Mesendoderm (in vitro differentiated cells): ENCODE data around the gene TSHZ2.

ENCODE experiments used
- DNase-seq: peaks from one replicate; pipeline ENCODE4 v3.0.0; 2013
- H2AK5ac ChIP-seq: 2 replicates; pipeline ENCODE4 v1.6.1; 2013; ENCODE audit warnings: low read length, inconsistent platforms
- H2BK120ac ChIP-seq: 2 replicates; pipeline ENCODE4 v1.6.1; 2013; ENCODE audit warnings: low read depth, mild to moderate bottlenecking, low read length, moderate library complexity, mixed read lengths
- H2BK15ac ChIP-seq: replicated peaks from 2 replicates; pipeline ENCODE4 v1.6.1; 2013; ENCODE audit warnings: low read depth, mild to moderate bottlenecking, moderate library complexity
- H2BK5ac ChIP-seq: 2 replicates; pipeline ENCODE4 v1.6.1; 2013; ENCODE audit warnings: low read length, inconsistent platforms
- H3K18ac ChIP-seq: 2 replicates; pipeline ENCODE4 v1.6.1; 2013; ENCODE audit warnings: mild to moderate bottlenecking, low read length, mixed read lengths
- H3K23ac ChIP-seq: one replicate; pipeline ENCODE4 v1.6.1; 2013; ENCODE audit warnings: low read length
- H3K27ac ChIP-seq: 2 replicates; pipeline ENCODE4 v1.5.1; 2013; ENCODE audit warnings: low read depth, mild to moderate bottlenecking, inconsistent platforms, low read length, moderate library complexity
- H3K27me3 ChIP-seq: 2 replicates; pipeline ENCODE4 v1.6.1; 2013; ENCODE audit warnings: low read length, control low read depth, mild to moderate bottlenecking, inconsistent platforms; ENCODE audit not compliant: insufficient read depth, poor library complexity
- H3K36me3 ChIP-seq: 2 replicates; pipeline ENCODE4 v1.6.1; 2013; ENCODE audit warnings: low read length, inconsistent platforms; ENCODE audit not compliant: control insufficient read depth, insufficient read depth
- H3K4ac ChIP-seq: one replicate; pipeline ENCODE4 v1.6.1; 2013; ENCODE audit warnings: low read depth, mild to moderate bottlenecking, low read length, moderate library complexity
- H3K4me1 ChIP-seq: 2 replicates; pipeline ENCODE4 v1.6.1; 2013; ENCODE audit warnings: low read depth, low read length, inconsistent platforms; ENCODE audit not compliant: control insufficient read depth
- H3K4me2 ChIP-seq: 2 replicates; pipeline ENCODE4 v1.6.1; 2013; ENCODE audit warnings: low read length
- H3K4me3 ChIP-seq: 2 replicates; pipeline ENCODE4 v1.5.1; 2013; ENCODE audit warnings: mild to moderate bottlenecking, low read length
- H3K56ac ChIP-seq: one replicate; pipeline ENCODE4 v1.6.1; 2013; ENCODE audit warnings: low read length
- H3K79me1 ChIP-seq: 2 replicates; pipeline ENCODE4 v1.6.1; 2013; ENCODE audit warnings: low read length, inconsistent platforms
- H3K79me2 ChIP-seq: 2 replicates; pipeline ENCODE4 v1.6.1; 2013; ENCODE audit warnings: mild to moderate bottlenecking, low read length; ENCODE audit not compliant: control insufficient read depth, insufficient read depth
- H3K9ac ChIP-seq: 2 replicates; pipeline ENCODE4 v1.6.1; 2013; ENCODE audit warnings: low read length, inconsistent platforms
- H4K5ac ChIP-seq: one replicate; pipeline ENCODE4 v1.6.1; 2013; ENCODE audit warnings: low read length
- H4K8ac ChIP-seq: one replicate; pipeline ENCODE4 v1.6.1; 2013; ENCODE audit warnings: low read depth, mild to moderate bottlenecking, control low read depth, low read length, moderate library complexity
- WGBS: extraction: QIAGEN DNeasy Blood & Tissue Kit; methylation state at CpG from one replicate; pipeline ENCODE4 v1.1.7; 2013; ENCODE audit warnings: low lambda C conversion rate, missing lambda C conversion rate; ENCODE audit not compliant: insufficient coverage; ENCODE audit errors: extremely low coverage; 5-methylcytosine and 5-hydroxymethylcytosine counted together

Gene TSHZ2

DNA sequence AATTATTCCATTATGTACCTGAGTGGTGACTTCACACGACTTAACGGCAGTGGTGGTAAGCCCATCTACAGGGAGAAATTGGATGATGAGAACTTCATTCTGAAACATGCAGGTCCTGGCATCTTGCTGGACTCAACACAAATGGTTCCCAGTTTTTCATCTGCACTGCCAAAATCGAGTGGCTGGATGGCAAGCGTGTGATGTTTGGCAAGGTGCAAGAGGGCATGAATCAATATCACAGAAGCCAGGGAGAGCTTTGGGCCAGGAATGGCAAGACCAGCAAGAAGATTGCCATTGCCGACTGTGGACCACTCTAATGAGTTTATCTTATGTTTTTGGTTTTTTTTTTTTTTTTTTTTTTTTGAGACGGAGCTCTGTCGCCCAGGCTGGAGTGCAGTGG, 449.2 kb downstream of the TSHZ2 start:
- Histone ChIP-seq H2BK5ac (no peak overlapping the region), H3K27ac (no peak overlapping the region), H3K36me3 (no peaks in the 10 kb centered on the region), H3K27me3 (no peaks in the 10 kb centered on the region), H3K18ac (no peak overlapping the region), H3K9ac (no peak overlapping the region), H3K4ac (no peak overlapping the region), H3K4me2 (no peak overlapping the region), H2AK5ac (no peak overlapping the region), H3K4me3 (no peak overlapping the region), H4K5ac (no peak overlapping the region), H2BK15ac (no peak overlapping the region), H4K8ac (no peak overlapping the region), H3K79me2 (no peaks in the 10 kb centered on the region), H3K79me1 (no peaks in the 10 kb centered on the region), H3K4me1 (no peaks in the 10 kb centered on the region), H2BK120ac (no peak overlapping the region), H3K23ac (no peak overlapping the region), H3K56ac (no peak overlapping the region)
- DNase-seq = no peak
- no CpG with 5 or more reads among the region's 7 CpGs for WGBS

DNA sequence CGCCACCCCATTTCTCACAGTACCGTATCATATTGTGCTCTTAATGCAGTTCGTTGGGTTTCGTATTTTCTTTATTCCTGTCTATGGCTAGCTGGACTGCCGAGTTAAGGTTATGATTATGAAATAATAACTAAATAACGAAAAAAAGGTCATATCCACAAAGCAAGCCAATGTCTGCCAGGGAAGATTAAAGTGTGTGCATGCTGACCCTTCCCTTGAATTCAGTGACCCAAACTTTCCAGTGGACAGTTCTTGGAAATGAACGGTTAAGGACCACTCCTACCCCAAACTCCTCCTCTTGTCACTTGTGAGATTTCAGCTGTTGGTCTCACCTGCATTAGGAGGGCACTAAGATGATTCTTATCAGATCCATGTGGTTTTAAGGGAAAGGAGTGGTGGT, 449.9 kb downstream of the TSHZ2 start:
- no peak overlapping the region for H3K27ac ChIP-seq
- no peak for DNase-seq
- no peak overlapping the region for H2BK120ac ChIP-seq
- no peaks in the 10 kb centered on the region for H3K27me3 ChIP-seq
- no peaks in the 10 kb centered on the region for H3K79me1 ChIP-seq
- H4K5ac ChIP-seq = no peak overlapping the region
- H3K18ac ChIP-seq = no peak overlapping the region
- H3K4me3 ChIP-seq = no peak overlapping the region
- no peaks in the 10 kb centered on the region for H3K36me3 ChIP-seq
- H3K4ac ChIP-seq = no peak overlapping the region
- no peak overlapping the region for H4K8ac ChIP-seq
- H3K23ac ChIP-seq = no peak overlapping the region
- no peaks in the 10 kb centered on the region for H3K4me1 ChIP-seq
- no peak overlapping the region for H3K9ac ChIP-seq
- H2BK15ac ChIP-seq = no peak overlapping the region
- no peak overlapping the region for H3K4me2 ChIP-seq
- H2BK5ac ChIP-seq = no peak overlapping the region
- no CpG with 5 or more reads among the region's 7 CpGs for WGBS
- H3K56ac ChIP-seq = no peak overlapping the region
- no peak overlapping the region for H2AK5ac ChIP-seq
- no peaks in the 10 kb centered on the region for H3K79me2 ChIP-seq

DNA sequence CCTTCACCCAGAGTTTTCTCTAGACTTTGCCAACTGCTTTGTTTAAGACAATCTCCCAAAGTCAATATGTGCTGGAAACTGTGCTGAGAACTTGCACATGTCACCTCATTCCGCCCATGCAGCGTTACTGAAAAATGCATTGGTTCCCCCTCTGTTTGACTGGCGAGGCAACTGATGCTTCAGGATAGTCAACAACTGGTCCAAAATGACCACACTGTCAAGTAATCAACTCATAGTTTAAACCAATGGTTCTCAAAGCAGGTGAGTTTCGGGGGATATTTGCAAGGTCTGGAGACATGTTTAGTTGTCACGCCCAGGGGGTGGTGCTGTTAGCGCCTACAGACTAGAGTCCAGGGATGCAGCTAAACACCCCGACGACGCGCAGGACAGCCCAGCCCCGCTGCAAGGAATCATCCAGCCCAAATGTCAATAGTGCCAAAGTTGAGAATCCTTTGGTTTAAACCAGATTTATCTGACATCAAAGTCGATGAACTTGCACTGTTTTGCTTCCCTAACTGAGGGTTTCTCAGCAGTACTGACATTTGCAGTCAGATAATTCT, 451.5 kb downstream of the TSHZ2 start:
- Histone ChIP-seq H3K4ac (no peak overlapping the region), H3K23ac (no peak overlapping the region), H3K4me1 (no peaks in the 10 kb centered on the region), H3K27ac (no peak overlapping the region), H3K27me3 (no peaks in the 10 kb centered on the region), H3K79me2 (no peaks in the 10 kb centered on the region), H3K18ac (no peak overlapping the region), H2BK5ac (no peak overlapping the region), H4K5ac (no peak overlapping the region), H3K4me3 (no peak overlapping the region), H2BK120ac (no peak overlapping the region), H3K36me3 (no peaks in the 10 kb centered on the region), H2AK5ac (no peak overlapping the region), H3K9ac (no peak overlapping the region), H4K8ac (no peak overlapping the region), H3K56ac (no peak overlapping the region), H2BK15ac (no peak overlapping the region), H3K79me1 (no peaks in the 10 kb centered on the region), H3K4me2 (no peak overlapping the region)
- WGBS = no CpG with 5 or more reads among the region's 12 CpGs
- DNase-seq = no peak

DNA sequence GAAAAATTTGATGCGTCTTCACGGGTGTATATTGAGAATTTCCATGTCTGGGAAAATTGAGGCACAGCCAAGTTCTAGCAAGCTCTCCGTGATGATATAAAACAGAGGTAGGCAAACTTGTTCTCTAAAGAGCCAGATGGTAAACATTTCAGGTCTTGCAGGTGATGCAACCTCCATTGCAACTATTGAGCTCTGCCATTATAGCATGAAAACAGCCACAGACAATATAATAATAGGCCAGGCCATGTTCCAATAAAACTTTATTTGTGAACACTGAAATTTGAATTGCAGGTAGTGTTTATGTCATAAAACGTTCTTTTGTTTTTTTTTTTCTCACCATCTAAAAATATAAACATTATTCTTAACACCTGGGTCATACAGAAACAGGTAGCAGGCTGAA, 453.3 kb downstream of the TSHZ2 start:
- no peak overlapping the region for H3K27ac ChIP-seq
- no peak overlapping the region for H3K4me3 ChIP-seq
- no peak overlapping the region for H3K23ac ChIP-seq
- DNase-seq = no peak
- no peaks in the 10 kb centered on the region for H3K27me3 ChIP-seq
- no CpG with 5 or more reads among the region's 4 CpGs for WGBS
- H2BK15ac ChIP-seq = no peak overlapping the region
- H3K56ac ChIP-seq = no peak overlapping the region
- no peak overlapping the region for H4K8ac ChIP-seq
- H3K18ac ChIP-seq = no peak overlapping the region
- no peak overlapping the region for H3K4me2 ChIP-seq
- H2AK5ac ChIP-seq = no peak overlapping the region
- H3K9ac ChIP-seq = no peak overlapping the region
- H3K79me2 ChIP-seq = no peaks in the 10 kb centered on the region
- no peak overlapping the region for H2BK120ac ChIP-seq
- no peaks in the 10 kb centered on the region for H3K4me1 ChIP-seq
- no peak overlapping the region for H3K4ac ChIP-seq
- no peak overlapping the region for H2BK5ac ChIP-seq
- no peaks in the 10 kb centered on the region for H3K79me1 ChIP-seq
- H4K5ac ChIP-seq = no peak overlapping the region
- H3K36me3 ChIP-seq = no peaks in the 10 kb centered on the region

DNA sequence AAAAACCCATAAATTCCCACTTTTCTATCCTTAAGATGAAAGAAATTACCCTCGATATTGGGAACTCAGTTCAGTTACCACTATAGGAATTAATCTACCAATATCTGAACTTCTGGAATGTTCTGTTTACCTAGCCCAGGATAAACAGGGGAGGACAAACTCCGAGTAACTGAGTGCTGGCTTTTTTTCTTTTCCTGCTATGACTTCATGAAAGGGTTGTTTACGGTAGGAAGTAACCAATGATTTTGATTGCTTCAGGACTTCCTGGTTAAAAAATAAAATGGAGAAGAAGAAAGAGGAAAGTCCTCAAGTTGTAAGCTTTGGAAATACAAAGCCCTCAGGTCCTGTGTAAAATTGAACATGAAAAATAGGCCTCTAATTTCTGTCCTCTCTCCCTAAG, 453.8 kb downstream of the TSHZ2 start:
- Histone ChIP-seq H4K5ac (no peak overlapping the region), H2BK15ac (no peak overlapping the region), H3K79me1 (no peaks in the 10 kb centered on the region), H2BK120ac (no peak overlapping the region), H3K23ac (no peak overlapping the region), H3K4me1 (no peaks in the 10 kb centered on the region), H3K9ac (no peak overlapping the region), H2BK5ac (no peak overlapping the region), H3K4me3 (no peak overlapping the region), H3K56ac (no peak overlapping the region), H4K8ac (no peak overlapping the region), H3K36me3 (no peaks in the 10 kb centered on the region), H3K18ac (no peak overlapping the region), H2AK5ac (no peak overlapping the region), H3K27ac (no peak overlapping the region), H3K79me2 (no peaks in the 10 kb centered on the region), H3K4ac (no peak overlapping the region), H3K4me2 (no peak overlapping the region), H3K27me3 (no peaks in the 10 kb centered on the region)
- WGBS = no CpG with 5 or more reads among the region's 3 CpGs
- no peak for DNase-seq

DNA sequence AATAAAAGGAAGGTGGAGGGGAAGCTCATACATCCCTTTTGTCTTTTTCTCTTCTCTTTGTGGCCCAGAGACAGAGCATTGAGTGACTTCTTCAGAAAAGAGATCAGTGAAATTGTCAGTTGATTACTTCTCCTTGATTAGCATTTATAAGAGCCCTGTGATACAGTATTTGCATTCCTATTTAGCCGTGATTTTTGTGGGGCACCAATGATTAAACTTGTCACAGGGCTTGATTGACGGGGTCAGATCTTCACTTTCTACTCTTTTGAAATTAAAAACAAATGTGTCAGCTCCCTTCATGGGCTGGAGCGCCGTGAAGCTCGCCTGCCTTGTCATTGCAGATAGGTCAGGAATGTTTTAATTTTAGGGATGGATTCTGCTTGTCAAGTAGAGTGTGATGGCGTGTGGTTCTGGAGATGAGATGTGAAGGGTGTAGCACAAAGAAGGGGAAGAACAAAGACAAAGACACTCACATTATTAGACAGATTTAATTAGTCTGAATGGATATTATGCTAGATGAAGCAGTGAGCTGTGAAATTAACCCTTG, 454.7 kb downstream of the TSHZ2 start:
- H2BK15ac ChIP-seq = no peak overlapping the region
- H3K4me3 ChIP-seq = no peak overlapping the region
- no peak overlapping the region for H3K4ac ChIP-seq
- no peak overlapping the region for H4K8ac ChIP-seq
- no peak overlapping the region for H4K5ac ChIP-seq
- no CpG with 5 or more reads among the region's 6 CpGs for WGBS
- no peak overlapping the region for H3K4me2 ChIP-seq
- DNase-seq = no peak
- no peak overlapping the region for H2AK5ac ChIP-seq
- no peak overlapping the region for H3K56ac ChIP-seq
- no peak overlapping the region for H3K9ac ChIP-seq
- no peak overlapping the region for H3K18ac ChIP-seq
- H2BK120ac ChIP-seq = no peak overlapping the region
- no peak overlapping the region for H3K27ac ChIP-seq
- H3K79me2 ChIP-seq = no peaks in the 10 kb centered on the region
- H3K36me3 ChIP-seq = no peaks in the 10 kb centered on the region
- H3K4me1 ChIP-seq = no peaks in the 10 kb centered on the region
- no peak overlapping the region for H3K23ac ChIP-seq
- no peak overlapping the region for H2BK5ac ChIP-seq
- H3K27me3 ChIP-seq = no peaks in the 10 kb centered on the region
- no peaks in the 10 kb centered on the region for H3K79me1 ChIP-seq
